NB4 (cell line): ENCODE results near the gene CPA5.

ENCODE experiments used
- POLR2A ChIP-seq: IDR thresholded peaks from 2 replicates; pipeline ENCODE4 v1.6.1; 2011; ENCODE audit warnings: mild to moderate bottlenecking; ENCODE audit not compliant: insufficient read length; ENCODE audit errors: extremely low read depth
- TF ChIP-seq, protein P1 (sequence below): IDR thresholded peaks from one replicate; pipeline ENCODE4 v1.5.1; 2012; ENCODE audit warnings: low read depth, low read length
- TF ChIP-seq, protein P2 (sequence below): IDR thresholded peaks from 2 replicates; pipeline ENCODE4 v1.6.1; 2011; ENCODE audit warnings: low read depth, low read length

DNA sequence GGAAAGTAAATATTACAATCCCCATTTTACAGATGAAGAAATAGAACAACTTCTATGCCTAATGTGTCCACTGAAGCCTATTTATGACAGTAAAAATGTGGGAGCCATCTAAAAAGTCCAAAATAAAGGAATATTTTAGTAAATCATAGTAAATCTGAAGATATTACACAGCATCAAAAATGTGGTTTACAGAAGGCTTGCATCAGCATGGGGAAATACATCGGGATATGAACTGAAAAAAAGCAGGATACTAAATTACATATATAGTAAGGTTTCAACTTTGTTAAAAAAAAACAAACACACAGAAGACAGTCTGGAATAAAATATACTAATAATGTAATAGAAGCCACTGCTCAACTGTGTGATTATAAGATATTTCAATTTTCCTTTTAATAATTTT lies 56.5 kb downstream of the CPA5 start:
- TF ChIP-seq, protein P1, sequence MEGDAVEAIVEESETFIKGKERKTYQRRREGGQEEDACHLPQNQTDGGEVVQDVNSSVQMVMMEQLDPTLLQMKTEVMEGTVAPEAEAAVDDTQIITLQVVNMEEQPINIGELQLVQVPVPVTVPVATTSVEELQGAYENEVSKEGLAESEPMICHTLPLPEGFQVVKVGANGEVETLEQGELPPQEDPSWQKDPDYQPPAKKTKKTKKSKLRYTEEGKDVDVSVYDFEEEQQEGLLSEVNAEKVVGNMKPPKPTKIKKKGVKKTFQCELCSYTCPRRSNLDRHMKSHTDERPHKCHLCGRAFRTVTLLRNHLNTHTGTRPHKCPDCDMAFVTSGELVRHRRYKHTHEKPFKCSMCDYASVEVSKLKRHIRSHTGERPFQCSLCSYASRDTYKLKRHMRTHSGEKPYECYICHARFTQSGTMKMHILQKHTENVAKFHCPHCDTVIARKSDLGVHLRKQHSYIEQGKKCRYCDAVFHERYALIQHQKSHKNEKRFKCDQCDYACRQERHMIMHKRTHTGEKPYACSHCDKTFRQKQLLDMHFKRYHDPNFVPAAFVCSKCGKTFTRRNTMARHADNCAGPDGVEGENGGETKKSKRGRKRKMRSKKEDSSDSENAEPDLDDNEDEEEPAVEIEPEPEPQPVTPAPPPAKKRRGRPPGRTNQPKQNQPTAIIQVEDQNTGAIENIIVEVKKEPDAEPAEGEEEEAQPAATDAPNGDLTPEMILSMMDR = no peak
- TF ChIP-seq, protein P2, sequence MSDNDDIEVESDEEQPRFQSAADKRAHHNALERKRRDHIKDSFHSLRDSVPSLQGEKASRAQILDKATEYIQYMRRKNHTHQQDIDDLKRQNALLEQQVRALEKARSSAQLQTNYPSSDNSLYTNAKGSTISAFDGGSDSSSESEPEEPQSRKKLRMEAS = no peak
- no peak for TF ChIP-seq POLR2A
